Activated naive CD8-positive, alpha-beta T cell (primary cell): ENCODE results near the gene VEGFB.

ENCODE experiments used
- H3K27ac Mint-ChIP-seq: one replicate; pipeline ENCODE4 v1.8.0; 2021; ENCODE audit warnings: mixed read lengths
- H3K27me3 Mint-ChIP-seq: one replicate; pipeline ENCODE4 v1.8.0; 2021; ENCODE audit warnings: mixed read lengths
- H3K36me3 Mint-ChIP-seq: one replicate; pipeline ENCODE4 v1.8.0; 2021; ENCODE audit warnings: mixed read lengths
- H3K4me1 Mint-ChIP-seq: one replicate; pipeline ENCODE4 v1.8.0; 2021; ENCODE audit warnings: low read depth, mixed read lengths
- H3K4me3 Mint-ChIP-seq: one replicate; pipeline ENCODE4 v1.8.0; 2021; ENCODE audit warnings: mild to moderate bottlenecking, mixed read lengths
- H3K9me3 Mint-ChIP-seq: one replicate; pipeline ENCODE4 v1.8.0; 2021; ENCODE audit warnings: low read depth, mixed read lengths

VEGFB gene

GRCh38 chr11:64233913-64234586, at the start of gene VEGFB:
Gene VEGFB, plus strand, starts transcription at chr11:64234584. Its CDS starts 250 bp downstream, at chr11:64234834.
- no peaks in the 10 kb centered on the region for H3K36me3 Mint-ChIP-seq
- H3K27me3 Mint-ChIP-seq: no peaks in the 10 kb centered on the region
- no peaks in the 10 kb centered on the region for H3K9me3 Mint-ChIP-seq
- H3K4me3 Mint-ChIP-seq: peak within 1 kb of the TSS; percentile 87
- H3K4me1 Mint-ChIP-seq: peaks cover 38% of the 10 kb centered on the region
- H3K27ac Mint-ChIP-seq: peak within 1 kb of the TSS; percentile 84

- H3K27ac Mint-ChIP-seq: peak overlapping the region; percentile 99
- H3K9me3 Mint-ChIP-seq: no peaks in the 10 kb centered on the region
- no peaks in the 10 kb centered on the region for H3K27me3 Mint-ChIP-seq
- peaks cover 42% of the 10 kb centered on the region for H3K4me1 Mint-ChIP-seq
- no peaks in the 10 kb centered on the region for H3K36me3 Mint-ChIP-seq
- H3K4me3 Mint-ChIP-seq: peak overlapping the region; percentile 96
Observed at GRCh38 chr11:64185175-64185692, 49.1 kb upstream of the VEGFB start.

- peak within 1 kb of the TSS; percentile 99 for H3K27ac Mint-ChIP-seq
- peak within 1 kb of the TSS; percentile 96 for H3K4me3 Mint-ChIP-seq
- H3K27me3 Mint-ChIP-seq: no peaks in the 10 kb centered on the region
- no peaks in the 10 kb centered on the region for H3K36me3 Mint-ChIP-seq
- H3K4me1 Mint-ChIP-seq: peaks cover 45% of the 10 kb centered on the region
- no peaks in the 10 kb centered on the region for H3K9me3 Mint-ChIP-seq
Observed at GRCh38 chr11:64185693-64186491, 48.5 kb upstream of the VEGFB start, which contains the start of gene STIP1. Gene STIP1, plus strand, starts transcription at chr11:64186171. Its CDS starts 91 bp downstream, at chr11:64186262.

- H3K4me3 Mint-ChIP-seq: no peak overlapping the region
- no peak overlapping the region for H3K27ac Mint-ChIP-seq
- H3K9me3 Mint-ChIP-seq: no peaks in the 10 kb centered on the region
- no peaks in the 10 kb centered on the region for H3K36me3 Mint-ChIP-seq
- H3K4me1 Mint-ChIP-seq: peaks cover 42% of the 10 kb centered on the region
- H3K27me3 Mint-ChIP-seq: no peaks in the 10 kb centered on the region
Observed at GRCh38 chr11:64186492-64187165, 47.8 kb upstream of the VEGFB start.

GRCh38 chr11:64192434-64192833, 42.0 kb upstream of the VEGFB start:
- H3K9me3 Mint-ChIP-seq: no peaks in the 10 kb centered on the region
- H3K27ac Mint-ChIP-seq: peak overlapping the region; percentile 58

GRCh38 chr11:64196626-64197025, 37.8 kb upstream of the VEGFB start:
- Mint-ChIP-seq H3K9me3 (no peaks in the 10 kb centered on the region), H3K4me3 (no peak overlapping the region), H3K36me3 (peaks cover 10% of the 10 kb centered on the region), H3K27me3 (no peaks in the 10 kb centered on the region), H3K4me1 (peaks cover 22% of the 10 kb centered on the region), H3K27ac (peak overlapping the region; percentile 34)

More at GRCh38 chr11:64192434-64192833, 42.0 kb upstream of the VEGFB start:
- peaks cover 10% of the 10 kb centered on the region for H3K36me3 Mint-ChIP-seq
- peak overlapping the region; percentile 58 for H3K4me3 Mint-ChIP-seq
- peaks cover 41% of the 10 kb centered on the region for H3K4me1 Mint-ChIP-seq
- no peaks in the 10 kb centered on the region for H3K27me3 Mint-ChIP-seq

GRCh38 chr11:64198511-64198910, 35.9 kb upstream of the VEGFB start:
- peaks cover 14% of the 10 kb centered on the region for H3K4me1 Mint-ChIP-seq
- H3K4me3 Mint-ChIP-seq: no peak overlapping the region
- H3K9me3 Mint-ChIP-seq: no peaks in the 10 kb centered on the region
- H3K27ac Mint-ChIP-seq: no peak overlapping the region
- H3K36me3 Mint-ChIP-seq: peaks cover 10% of the 10 kb centered on the region
- no peaks in the 10 kb centered on the region for H3K27me3 Mint-ChIP-seq

- H3K36me3 Mint-ChIP-seq: peaks cover 5% of the 10 kb centered on the region
- H3K4me1 Mint-ChIP-seq: peaks cover 29% of the 10 kb centered on the region
- H3K27ac Mint-ChIP-seq: peak overlapping the region; percentile 38
Observed at GRCh38 chr11:64201543-64201942, 32.8 kb upstream of the VEGFB start.

GRCh38 chr11:64202992-64203391, 31.4 kb upstream of the VEGFB start:
- Mint-ChIP-seq H3K36me3 (peaks cover 3% of the 10 kb centered on the region), H3K4me3 (no peak overlapping the region), H3K27ac (no peak overlapping the region), H3K4me1 (peaks cover 29% of the 10 kb centered on the region), H3K9me3 (no peaks in the 10 kb centered on the region), H3K27me3 (no peaks in the 10 kb centered on the region)

More at GRCh38 chr11:64201543-64201942, 32.8 kb upstream of the VEGFB start:
- Mint-ChIP-seq H3K4me3 (no peak overlapping the region), H3K9me3 (no peaks in the 10 kb centered on the region), H3K27me3 (no peaks in the 10 kb centered on the region)

GRCh38 chr11:64203421-64204079, 30.8 kb upstream of the VEGFB start:
- H3K9me3 Mint-ChIP-seq: no peaks in the 10 kb centered on the region
- no peaks in the 10 kb centered on the region for H3K27me3 Mint-ChIP-seq
- H3K36me3 Mint-ChIP-seq: peaks cover 3% of the 10 kb centered on the region
- H3K27ac Mint-ChIP-seq: no peak overlapping the region
- H3K4me1 Mint-ChIP-seq: peaks cover 29% of the 10 kb centered on the region
- no peak overlapping the region for H3K4me3 Mint-ChIP-seq

- Mint-ChIP-seq H3K4me1 (peaks cover 34% of the 10 kb centered on the region), H3K36me3 (peaks cover 3% of the 10 kb centered on the region), H3K4me3 (no peak overlapping the region), H3K27ac (no peak overlapping the region), H3K9me3 (no peaks in the 10 kb centered on the region), H3K27me3 (no peaks in the 10 kb centered on the region)
Observed at GRCh38 chr11:64204080-64204440, 30.3 kb upstream of the VEGFB start.

- Mint-ChIP-seq H3K4me3 (peak overlapping the region; percentile 78), H3K27me3 (no peaks in the 10 kb centered on the region), H3K4me1 (peaks cover 35% of the 10 kb centered on the region), H3K9me3 (no peaks in the 10 kb centered on the region), H3K36me3 (peaks cover 3% of the 10 kb centered on the region), H3K27ac (peak overlapping the region; percentile 79)
Observed at GRCh38 chr11:64204464-64204989, 29.9 kb upstream of the VEGFB start.

- Mint-ChIP-seq H3K4me3 (peak within 1 kb of the TSS; percentile 93), H3K4me1 (peaks cover 33% of the 10 kb centered on the region)
Observed at GRCh38 chr11:64206457-64207255, 27.7 kb upstream of the VEGFB start, which contains the start of gene FERMT3. Gene FERMT3, plus strand, starts transcription at chr11:64206721. Its CDS starts 644 bp downstream, at chr11:64207365.

More at GRCh38 chr11:64206457-64207255, 27.7 kb upstream of the VEGFB start, which contains the start of gene FERMT3:
- peak within 1 kb of the TSS; percentile 96 for H3K27ac Mint-ChIP-seq
- H3K27me3 Mint-ChIP-seq: no peaks in the 10 kb centered on the region
- H3K9me3 Mint-ChIP-seq: no peaks in the 10 kb centered on the region
- peaks cover 3% of the 10 kb centered on the region for H3K36me3 Mint-ChIP-seq
